Measurements from ENCODE around the gene CADM2.

CADM2 gene

GRCh38 chr3:85576697-85577200 is 618.0 kb downstream of the CADM2 start:
- no peak for DNase-seq

- no peak for DNase-seq
Measured at GRCh38 chr3:85584779-85585356, 626.1 kb downstream of the CADM2 start.

- no peak for DNase-seq
Measured at GRCh38 chr3:85586018-85586417, 627.2 kb downstream of the CADM2 start.

GRCh38 chr3:85589145-85589544 is 630.4 kb downstream of the CADM2 start:
- no peak for DNase-seq

- DNase-seq = no peak
Measured at GRCh38 chr3:85591451-85591850, 632.7 kb downstream of the CADM2 start.

- DNase-seq = no peak
Measured at GRCh38 chr3:85592256-85592655, 633.5 kb downstream of the CADM2 start.

- no peak for DNase-seq
Measured at GRCh38 chr3:85594676-85595075, 635.9 kb downstream of the CADM2 start.

GRCh38 chr3:85603378-85603777 is 644.6 kb downstream of the CADM2 start:
- no peak for DNase-seq

GRCh38 chr3:85604641-85605040 is 645.9 kb downstream of the CADM2 start:
- DNase-seq = no peak

GRCh38 chr3:85605066-85605465 is 646.3 kb downstream of the CADM2 start:
- no peak for DNase-seq

- DNase-seq = no peak
Measured at GRCh38 chr3:85626662-85627061, 667.9 kb downstream of the CADM2 start.

- DNase-seq = no peak
Measured at GRCh38 chr3:85627932-85628331, 669.1 kb downstream of the CADM2 start.

- DNase-seq = no peak
Measured at GRCh38 chr3:85631070-85631469, 672.3 kb downstream of the CADM2 start.

- no peak for DNase-seq
Measured at GRCh38 chr3:85632921-85633320, 674.1 kb downstream of the CADM2 start.

GRCh38 chr3:85652360-85652759 is 693.6 kb downstream of the CADM2 start:
- DNase-seq = no peak

- no peak for DNase-seq
Measured at GRCh38 chr3:85660451-85660850, 701.7 kb downstream of the CADM2 start.

GRCh38 chr3:85662462-85662861 is 703.7 kb downstream of the CADM2 start:
- no peak for DNase-seq

GRCh38 chr3:85667744-85668143 is 709.0 kb downstream of the CADM2 start:
- DNase-seq = no peak

GRCh38 chr3:85670634-85671205 is 711.9 kb downstream of the CADM2 start:
- no peak for DNase-seq

- no peak for DNase-seq
Measured at GRCh38 chr3:85672761-85673160, 714.0 kb downstream of the CADM2 start.

GRCh38 chr3:85678713-85679112 is 719.9 kb downstream of the CADM2 start:
- no peak for DNase-seq

GRCh38 chr3:85681906-85682305 is 723.1 kb downstream of the CADM2 start:
- no peak for DNase-seq

- no peak for DNase-seq
Measured at GRCh38 chr3:85691196-85691595, 732.4 kb downstream of the CADM2 start.

GRCh38 chr3:85697156-85697555 is 738.4 kb downstream of the CADM2 start:
- no peak for DNase-seq

- DNase-seq = no peak
Measured at GRCh38 chr3:85706130-85706529, 747.3 kb downstream of the CADM2 start.

All from DMS79 (cell line).